HEK293 (cell line): Measurements from ENCODE around the gene GPR179.

Experiments used
- AEBP2 ChIP-seq: fragments of 450-650 bp; formaldehyde crosslinking; IDR thresholded peaks from 2 replicates; pipeline ENCODE4 v1.5.1; 2016; ENCODE audit warnings: missing biosample characterization, missing genetic modification characterization, borderline replicate concordance
- GLI2 ChIP-seq: fragments of 450-650 bp; formaldehyde crosslinking; IDR thresholded peaks from 2 replicates; pipeline ENCODE4; 2017; ENCODE audit warnings: missing biosample characterization, missing genetic modification characterization, low read depth, borderline replicate concordance
- SETDB1 ChIP-seq: IDR thresholded peaks from one replicate; pipeline ENCODE4 v1.6.1; 2017; ENCODE audit warnings: mild to moderate bottlenecking, low read length, moderate library complexity, mixed read lengths; ENCODE audit not compliant: insufficient read length
- TRIM28 ChIP-seq: IDR thresholded peaks from 2 replicates; pipeline ENCODE4 v1.6.1; 2011; ENCODE audit warnings: low read length, control low read depth, borderline replicate concordance
- TSHZ1 ChIP-seq: fragments of 450-650 bp; formaldehyde crosslinking; IDR thresholded peaks from 2 replicates; pipeline ENCODE4 v1.5.1; 2016; ENCODE audit warnings: missing biosample characterization, missing genetic modification characterization, borderline replicate concordance
- ZBTB44 ChIP-seq: fragments of 450-650 bp; IDR thresholded peaks from 2 replicates; pipeline ENCODE4 v1.5.1; 2018; ENCODE audit warnings: missing biosample characterization, mild to moderate bottlenecking, missing genetic modification characterization
- ZBTB6 ChIP-seq: fragments of 450-650 bp; formaldehyde crosslinking; IDR thresholded peaks from 2 replicates; pipeline ENCODE4 v1.5.1; 2017; ENCODE audit warnings: missing biosample characterization, missing genetic modification characterization
- ZFP69B ChIP-seq: fragments of 450-650 bp; formaldehyde crosslinking; IDR thresholded peaks from 2 replicates; pipeline ENCODE4 v1.5.1; 2016; ENCODE audit warnings: missing biosample characterization, missing genetic modification characterization
- ZNF10 ChIP-seq: fragments of 450-650 bp; formaldehyde crosslinking; IDR thresholded peaks from 2 replicates; pipeline ENCODE4 v1.5.1; 2017; ENCODE audit warnings: missing biosample characterization, missing genetic modification characterization
- ZNF174 ChIP-seq: fragments of 450-650 bp; formaldehyde crosslinking; IDR thresholded peaks from 2 replicates; pipeline ENCODE4 v1.5.0; 2017; ENCODE audit warnings: missing biosample characterization, mild to moderate bottlenecking, missing genetic modification characterization
- ZNF175 ChIP-seq: fragments of 450-650 bp; formaldehyde crosslinking; IDR thresholded peaks from 2 replicates; pipeline ENCODE4 v1.5.1; 2016; ENCODE audit warnings: missing biosample characterization, missing genetic modification characterization
- ZNF24 ChIP-seq: fragments of 450-650 bp; formaldehyde crosslinking; IDR thresholded peaks from 2 replicates; pipeline ENCODE4 v1.5.1; 2016; ENCODE audit warnings: missing biosample characterization, missing genetic modification characterization
- ZNF311 ChIP-seq: fragments of 450-650 bp; formaldehyde crosslinking; IDR thresholded peaks from 2 replicates; pipeline ENCODE4 v1.5.1; 2017; ENCODE audit warnings: missing biosample characterization, missing genetic modification characterization, borderline replicate concordance
- ZNF37A ChIP-seq: fragments of 450-650 bp; IDR thresholded peaks from 2 replicates; pipeline ENCODE4 v1.5.1; 2018; ENCODE audit warnings: missing biosample characterization, missing genetic modification characterization
- ZNF394 ChIP-seq: fragments of 450-650 bp; formaldehyde crosslinking; IDR thresholded peaks from 2 replicates; pipeline ENCODE4 v1.5.1; 2016; ENCODE audit warnings: missing biosample characterization, missing genetic modification characterization, mild to moderate bottlenecking, moderate library complexity, borderline replicate concordance
- ZNF513 ChIP-seq: fragments of 450-650 bp; IDR thresholded peaks from 2 replicates; pipeline ENCODE4 v1.5.1; 2018; ENCODE audit warnings: missing biosample characterization, missing genetic modification characterization
- ZNF514 ChIP-seq: fragments of 450-650 bp; formaldehyde crosslinking; IDR thresholded peaks from 2 replicates; pipeline ENCODE4 v1.5.1; 2016; ENCODE audit warnings: missing biosample characterization, missing genetic modification characterization
- ZNF561 ChIP-seq: fragments of 450-650 bp; IDR thresholded peaks from 2 replicates; pipeline ENCODE4 v1.5.1; 2018; ENCODE audit warnings: missing biosample characterization, missing genetic modification characterization, borderline replicate concordance
- ZNF580 ChIP-seq: fragments of 450-650 bp; formaldehyde crosslinking; IDR thresholded peaks from 2 replicates; pipeline ENCODE4 v1.5.1; 2016; ENCODE audit warnings: missing biosample characterization, missing genetic modification characterization
- ZNF670 ChIP-seq: fragments of 450-650 bp; formaldehyde crosslinking; IDR thresholded peaks from 2 replicates; pipeline ENCODE4 v1.5.1; 2016; ENCODE audit warnings: missing biosample characterization, missing genetic modification characterization, low read depth
- ZNF837 ChIP-seq: fragments of 450-650 bp; formaldehyde crosslinking; IDR thresholded peaks from 2 replicates; pipeline ENCODE4 v1.5.1; 2016; ENCODE audit warnings: missing biosample characterization, missing genetic modification characterization
- ZSCAN16 ChIP-seq: fragments of 450-650 bp; formaldehyde crosslinking; IDR thresholded peaks from 2 replicates; pipeline ENCODE4 v1.5.1; 2016; ENCODE audit warnings: missing biosample characterization, missing genetic modification characterization
- ZSCAN4 ChIP-seq: fragments of 450-650 bp; formaldehyde crosslinking; IDR thresholded peaks from 2 replicates; pipeline ENCODE4 v1.5.1; 2017; ENCODE audit warnings: missing biosample characterization, missing genetic modification characterization
- TF ChIP-seq, protein P1 (sequence below): fragments of 450-650 bp; formaldehyde crosslinking; IDR thresholded peaks from 2 replicates; pipeline ENCODE4 v1.5.1; 2017; ENCODE audit warnings: missing biosample characterization, mild to moderate bottlenecking, missing genetic modification characterization, moderate library complexity
- TF ChIP-seq, protein P2 (sequence below): fragments of 450-650 bp; formaldehyde crosslinking; IDR thresholded peaks from 2 replicates; pipeline ENCODE4 v1.5.1; 2016; ENCODE audit warnings: missing biosample characterization, missing genetic modification characterization

GPR179 gene

DNA sequence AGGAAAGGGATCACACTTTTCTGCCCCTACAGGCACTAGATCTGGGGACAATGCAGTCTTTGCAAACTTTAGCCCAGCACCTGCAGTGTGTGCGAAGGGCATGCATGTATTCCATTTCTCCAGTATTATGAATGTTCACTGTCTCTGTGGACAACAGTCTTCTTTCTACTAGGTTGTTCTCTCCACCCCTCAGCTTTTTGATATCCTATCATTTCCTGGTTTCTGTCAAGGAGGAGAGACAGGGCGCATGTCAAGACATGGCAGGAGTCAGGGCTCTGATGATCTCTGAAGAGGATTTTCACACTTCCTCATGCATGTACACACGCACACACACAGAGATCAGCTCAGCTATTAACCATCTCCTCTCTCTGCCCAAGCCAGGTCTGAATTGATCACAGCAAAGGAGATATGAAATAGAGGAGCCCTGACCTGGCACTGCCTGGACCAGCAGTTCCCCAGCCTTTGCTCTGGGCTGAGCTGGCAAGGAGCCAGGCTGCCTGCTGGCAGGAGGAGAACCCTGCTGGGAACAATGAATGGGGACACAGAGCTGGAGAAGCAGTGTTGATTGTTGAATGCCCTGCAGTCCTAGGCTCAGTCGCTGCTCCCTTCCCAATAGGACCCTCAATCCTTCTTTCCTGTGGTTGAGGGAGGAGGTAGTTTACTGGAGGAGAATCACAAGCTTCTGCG lies 2.6 kb downstream of the GPR179 start (continued):
- TF ChIP-seq ZNF311 (tag by site-specific recombination) (no peak), ZNF513 (tag by site-specific recombination) (no peak), ZFP69B (no peak), AEBP2 (tag by site-specific recombination) (no peak), ZNF394 (tag by site-specific recombination) (peak; percentile 39; the same call in 1 of the 2 replicates), ZBTB44 (peak; percentile 73; the same call in 1 of the 2 replicates), TSHZ1 (tag by site-specific recombination) (no peak), TRIM28 (no peak), ZSCAN16 (tag by site-specific recombination) (no peak), ZNF514 (tag by site-specific recombination) (no peak), ZNF24 (tag by site-specific recombination) (peak; percentile 25; the same call in 1 of the 2 replicates), ZNF580 (no peak), ZNF37A (tag by site-specific recombination) (no peak), GLI2 (no peak), ZNF10 (tag by site-specific recombination) (no peak), ZNF175 (tag by site-specific recombination) (no peak), ZBTB6 (tag by site-specific recombination) (peak; percentile 52; the same call in 1 of the 2 replicates), ZNF174 (tag by site-specific recombination) (no peak), ZNF837 (no peak), ZSCAN4 (tag by site-specific recombination) (no peak), ZNF670 (no peak), SETDB1 (no peak), ZNF561 (tag by site-specific recombination) (no peak)
- TF ChIP-seq, protein P1, sequence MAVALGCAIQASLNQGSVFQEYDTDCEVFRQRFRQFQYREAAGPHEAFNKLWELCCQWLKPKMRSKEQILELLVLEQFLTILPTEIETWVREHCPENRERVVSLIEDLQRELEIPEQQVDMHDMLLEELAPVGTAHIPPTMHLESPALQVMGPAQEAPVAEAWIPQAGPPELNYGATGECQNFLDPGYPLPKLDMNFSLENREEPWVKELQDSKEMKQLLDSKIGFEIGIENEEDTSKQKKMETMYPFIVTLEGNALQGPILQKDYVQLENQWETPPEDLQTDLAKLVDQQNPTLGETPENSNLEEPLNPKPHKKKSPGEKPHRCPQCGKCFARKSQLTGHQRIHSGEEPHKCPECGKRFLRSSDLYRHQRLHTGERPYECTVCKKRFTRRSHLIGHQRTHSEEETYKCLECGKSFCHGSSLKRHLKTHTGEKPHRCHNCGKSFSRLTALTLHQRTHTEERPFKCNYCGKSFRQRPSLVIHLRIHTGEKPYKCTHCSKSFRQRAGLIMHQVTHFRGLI (tag by site-specific recombination), result peak; percentile 90
- TF ChIP-seq, protein P2, sequence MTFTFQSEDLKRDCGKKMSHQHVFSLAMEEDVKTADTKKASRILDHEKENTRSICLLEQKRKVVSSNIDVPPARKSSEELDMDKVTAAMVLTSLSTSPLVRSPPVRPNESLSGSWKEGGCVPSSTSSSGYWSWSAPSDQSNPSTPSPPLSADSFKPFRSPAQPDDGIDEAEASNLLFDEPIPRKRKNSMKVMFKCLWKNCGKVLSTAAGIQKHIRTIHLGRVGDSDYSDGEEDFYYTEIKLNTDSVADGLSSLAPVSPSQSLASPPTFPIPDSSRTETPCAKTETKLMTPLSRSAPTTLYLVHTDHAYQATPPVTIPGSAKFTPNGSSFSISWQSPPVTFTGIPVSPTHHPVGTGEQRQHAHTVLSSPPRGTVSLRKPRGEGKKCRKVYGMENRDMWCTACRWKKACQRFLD (tag by site-specific recombination), result no peak
